ENCODE results near the gene WRAP73. TPM values are rescaled to one million over a fixed set of nuclear protein-coding genes. Genes with fewer than 3 reads are reported as not detected.

The WRAP73 gene
- total RNA-seq, 1 donor from 2014 or later, result 15.5 TPM

DNA sequence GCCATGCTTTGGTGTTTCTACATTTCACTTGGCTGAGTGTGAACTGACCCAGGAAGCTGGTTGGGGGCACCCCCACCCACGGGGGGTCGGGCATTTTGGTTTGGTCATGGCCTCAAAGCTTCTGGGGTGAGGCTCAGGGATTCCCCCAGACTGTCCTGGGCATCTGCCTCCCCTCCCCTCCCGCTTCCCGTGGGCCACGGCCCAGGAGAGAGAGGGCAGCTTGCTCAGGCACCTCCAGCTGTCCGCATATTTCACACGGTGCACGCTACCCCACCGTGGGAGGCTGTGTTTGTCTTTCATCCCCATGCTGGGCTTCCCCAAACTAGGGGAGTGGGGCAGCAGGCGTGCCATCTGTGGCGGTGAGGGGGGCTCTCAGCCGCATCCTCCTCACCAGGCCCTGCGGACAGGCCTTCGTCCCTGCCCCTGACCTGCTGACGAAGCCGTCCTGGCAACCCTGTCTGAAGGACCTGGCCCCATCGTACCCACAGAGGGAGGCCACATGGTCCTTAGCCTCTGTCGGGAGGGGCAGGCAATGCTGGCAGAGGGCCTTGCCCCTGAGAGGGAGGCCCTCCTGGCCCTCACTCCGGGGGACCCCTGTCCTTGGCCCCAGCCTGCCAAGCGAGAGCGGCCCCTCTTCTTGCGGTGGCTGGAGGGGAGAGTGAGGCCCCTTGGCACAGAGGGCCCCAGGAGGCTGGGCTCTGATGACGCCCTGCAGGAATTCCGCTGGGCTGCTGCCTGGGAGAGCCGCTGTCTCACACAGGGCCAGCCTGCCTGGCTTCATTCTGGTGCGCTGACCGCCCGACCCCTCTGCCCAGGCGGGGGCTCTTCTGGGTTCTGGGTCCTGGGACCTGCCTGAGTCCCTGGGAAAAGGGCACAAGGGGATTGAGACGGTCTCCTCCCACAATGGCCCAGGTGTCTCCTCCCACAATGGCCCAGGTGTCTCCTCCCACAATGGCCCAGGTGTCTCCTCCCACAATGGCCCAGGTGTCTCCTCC lies 24.5 kb upstream of the WRAP73 start:
- H3K36me3 Mint-ChIP-seq (ENCODE audit: low read depth), result no peaks in the 10 kb centered on the region
- H3K9me3 Mint-ChIP-seq (ENCODE audit: low read depth), result no peaks in the 10 kb centered on the region
- H3K4me3 Mint-ChIP-seq (ENCODE audit: unreplicated experiment), result no peak overlapping the region
- H3K4me1 Mint-ChIP-seq (ENCODE audit: low read depth), result peaks cover 9% of the 10 kb centered on the region
- DNase-seq (ENCODE audit: low spot score), result peak; percentile 77
- TF ChIP-seq, protein P1, sequence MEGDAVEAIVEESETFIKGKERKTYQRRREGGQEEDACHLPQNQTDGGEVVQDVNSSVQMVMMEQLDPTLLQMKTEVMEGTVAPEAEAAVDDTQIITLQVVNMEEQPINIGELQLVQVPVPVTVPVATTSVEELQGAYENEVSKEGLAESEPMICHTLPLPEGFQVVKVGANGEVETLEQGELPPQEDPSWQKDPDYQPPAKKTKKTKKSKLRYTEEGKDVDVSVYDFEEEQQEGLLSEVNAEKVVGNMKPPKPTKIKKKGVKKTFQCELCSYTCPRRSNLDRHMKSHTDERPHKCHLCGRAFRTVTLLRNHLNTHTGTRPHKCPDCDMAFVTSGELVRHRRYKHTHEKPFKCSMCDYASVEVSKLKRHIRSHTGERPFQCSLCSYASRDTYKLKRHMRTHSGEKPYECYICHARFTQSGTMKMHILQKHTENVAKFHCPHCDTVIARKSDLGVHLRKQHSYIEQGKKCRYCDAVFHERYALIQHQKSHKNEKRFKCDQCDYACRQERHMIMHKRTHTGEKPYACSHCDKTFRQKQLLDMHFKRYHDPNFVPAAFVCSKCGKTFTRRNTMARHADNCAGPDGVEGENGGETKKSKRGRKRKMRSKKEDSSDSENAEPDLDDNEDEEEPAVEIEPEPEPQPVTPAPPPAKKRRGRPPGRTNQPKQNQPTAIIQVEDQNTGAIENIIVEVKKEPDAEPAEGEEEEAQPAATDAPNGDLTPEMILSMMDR (IDR thresholded peaks at IDR 0.05), result no peak
- H3K27ac Mint-ChIP-seq (ENCODE audit: unreplicated experiment), result no peak overlapping the region
- peaks cover 5% of the 10 kb centered on the region for H3K27me3 Mint-ChIP-seq (ENCODE audit: low read depth)

DNA sequence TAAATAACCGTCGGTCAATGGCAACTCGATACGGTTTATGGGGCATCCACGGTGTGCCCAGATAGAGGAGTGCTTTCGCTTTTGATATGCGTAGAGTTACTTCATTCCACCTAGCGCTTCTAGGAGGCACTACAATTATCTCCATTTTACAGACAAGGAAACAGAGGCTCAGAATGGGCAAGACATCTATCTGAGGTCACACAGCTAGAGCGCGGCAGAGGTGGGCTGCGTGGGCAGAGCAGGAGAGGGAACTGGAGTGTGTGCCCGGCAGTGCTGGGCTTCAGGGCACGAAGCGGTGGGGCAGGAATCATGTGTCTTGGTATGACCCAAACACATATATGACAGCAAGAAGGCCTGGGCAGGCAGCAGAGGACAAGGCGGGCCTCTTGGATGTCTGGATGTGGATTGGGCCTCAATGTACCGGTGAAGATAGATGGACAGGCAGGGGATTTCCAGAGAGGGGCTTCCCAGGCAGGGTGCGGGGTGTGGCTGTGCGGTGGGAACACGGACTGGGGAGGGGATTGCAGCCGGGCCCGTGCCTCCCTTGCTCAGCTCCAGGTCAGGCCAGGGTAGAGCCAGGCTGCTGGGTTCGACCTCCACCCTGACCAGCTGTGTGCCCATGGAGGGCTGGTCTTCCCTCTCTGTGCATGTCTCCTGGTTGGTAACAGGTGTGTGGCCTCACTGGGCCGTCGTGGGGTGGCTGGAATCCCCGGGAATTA lies 23.6 kb upstream of the WRAP73 start:
- H3K4me3 Mint-ChIP-seq (ENCODE audit: unreplicated experiment), result no peak overlapping the region
- H3K36me3 Mint-ChIP-seq (ENCODE audit: low read depth), result no peaks in the 10 kb centered on the region
- peaks cover 9% of the 10 kb centered on the region for H3K4me1 Mint-ChIP-seq (ENCODE audit: low read depth)
- H3K27ac Mint-ChIP-seq (ENCODE audit: unreplicated experiment), result no peak overlapping the region
- DNase-seq (ENCODE audit: low spot score), result peak; percentile 81
- H3K9me3 Mint-ChIP-seq (ENCODE audit: low read depth), result no peaks in the 10 kb centered on the region
- H3K27me3 Mint-ChIP-seq (ENCODE audit: low read depth), result no peaks in the 10 kb centered on the region
- TF ChIP-seq, protein P1 (IDR thresholded peaks at IDR 0.05), result no peak

DNA sequence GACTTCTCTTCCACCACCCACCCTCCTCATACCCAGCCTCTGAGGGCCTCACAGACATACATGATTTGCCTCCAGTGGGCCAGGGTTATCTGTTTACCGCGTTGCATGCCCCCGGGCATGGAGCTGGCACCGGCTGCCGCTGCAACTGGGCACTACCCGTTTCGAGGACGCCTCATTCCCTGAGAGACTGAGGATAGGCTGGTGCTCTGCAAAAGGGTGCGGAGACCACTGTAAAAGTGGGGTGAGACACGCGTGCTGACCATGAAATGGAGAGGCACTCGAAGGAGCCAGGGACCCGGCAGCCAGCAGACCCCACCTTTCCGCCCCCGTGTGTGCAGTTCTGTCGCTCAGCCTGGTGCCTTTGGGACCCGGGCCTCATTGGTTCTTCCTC lies 23.1 kb upstream of the WRAP73 start:
- Mint-ChIP-seq H3K27me3 (ENCODE audit: low read depth) (no peaks in the 10 kb centered on the region), H3K4me3 (ENCODE audit: unreplicated experiment) (no peak overlapping the region), H3K4me1 (ENCODE audit: low read depth) (peaks cover 9% of the 10 kb centered on the region), H3K27ac (ENCODE audit: unreplicated experiment) (no peak overlapping the region), H3K36me3 (ENCODE audit: low read depth) (no peaks in the 10 kb centered on the region), H3K9me3 (ENCODE audit: low read depth) (no peaks in the 10 kb centered on the region)
- peak; percentile 75 for DNase-seq (ENCODE audit: low spot score)
- TF ChIP-seq, protein P1 (IDR thresholded peaks at IDR 0.05), result no peak

DNA sequence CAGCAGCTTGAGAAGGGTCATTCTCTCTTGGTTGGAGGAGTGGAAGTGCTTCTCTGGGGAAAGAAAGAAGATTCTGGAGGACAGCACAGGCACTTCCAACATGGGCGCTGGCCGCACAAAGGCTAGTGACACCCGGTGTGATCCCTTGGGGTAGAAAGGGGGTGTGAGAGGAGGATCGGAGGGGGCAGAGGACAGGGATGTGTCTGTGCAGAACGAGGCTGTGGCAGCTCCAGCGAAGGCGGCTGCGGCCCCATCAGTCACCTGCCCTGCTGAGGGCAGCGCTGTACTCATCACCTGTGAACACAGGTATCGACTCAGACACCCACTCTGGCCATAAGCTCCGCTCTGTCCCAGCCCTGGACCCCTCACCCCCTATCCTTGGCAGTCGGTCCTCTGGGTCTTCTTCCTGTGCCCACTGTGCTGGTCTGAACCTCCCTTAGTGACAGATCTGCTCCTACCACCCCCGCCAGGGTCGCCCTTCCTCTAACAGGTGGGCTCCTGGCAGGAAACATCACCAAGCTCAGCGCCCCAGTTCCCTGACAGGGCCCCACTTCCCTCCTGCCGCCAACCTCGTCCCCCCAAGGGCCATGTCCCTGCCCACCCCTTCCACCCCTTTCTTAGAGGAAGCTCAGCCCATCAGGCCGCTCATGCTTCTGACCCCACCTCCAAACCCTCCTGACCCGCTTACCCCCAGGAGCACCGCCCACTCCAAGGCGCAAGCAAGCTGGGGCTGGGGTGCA lies 22.5 kb upstream of the WRAP73 start:
- TF ChIP-seq, protein P1 (IDR thresholded peaks at IDR 0.05), result no peak
- H3K27me3 Mint-ChIP-seq (ENCODE audit: low read depth), result no peaks in the 10 kb centered on the region
- DNase-seq (ENCODE audit: low spot score), result peak; percentile 85
- H3K4me3 Mint-ChIP-seq (ENCODE audit: unreplicated experiment), result no peak overlapping the region
- no peaks in the 10 kb centered on the region for H3K9me3 Mint-ChIP-seq (ENCODE audit: low read depth)
- H3K4me1 Mint-ChIP-seq (ENCODE audit: low read depth), result peaks cover 9% of the 10 kb centered on the region
- no peak overlapping the region for H3K27ac Mint-ChIP-seq (ENCODE audit: unreplicated experiment)
- no peaks in the 10 kb centered on the region for H3K36me3 Mint-ChIP-seq (ENCODE audit: low read depth)
